MCF 10A (cell line): ENCODE data around the gene AIG1. TPM values are rescaled to one million over a fixed set of nuclear protein-coding genes. Genes with fewer than 3 reads are reported as not detected.

Source experiments
- BruUV-seq: library from RNA; stranded (reverse); fragments of 400-500 nt; replicated peaks from 2 replicates; lab custom pipeline; 2021; lab: Mats Ljungman, UMichigan
- CTCF ChIA-PET: fragments of 300-600 bp; sonication (Branson Sonifier 250); formaldehyde crosslinking; extraction: SDS; loops from one replicate; lab custom pipeline; 2021; ENCODE audit warnings: antibody characterized with exemption, inconsistent platforms; lab: Yijun Ruan, JAX
- POLR2A ChIA-PET: fragments of 300-600, 350-650 bp; sonication (Branson Sonifier 250); formaldehyde crosslinking; extraction: SDS; loops from one replicate; lab custom pipeline; 2020; ENCODE audit warnings: antibody characterized with exemption, inconsistent platforms; lab: Yijun Ruan, JAX
- DNase-seq: peaks from one replicate; pipeline ENCODE4 v3.0.0-alpha.2; 2018; ENCODE audit not compliant: unreplicated experiment
- H3K27ac Mint-ChIP-seq: one replicate; pipeline ENCODE4 v1.8.0; 2022; ENCODE audit warnings: mild to moderate bottlenecking, low read depth, mixed read lengths; ENCODE audit not compliant: unreplicated experiment
- H3K27me3 Mint-ChIP-seq: one replicate; pipeline ENCODE4 v1.8.0; 2022; ENCODE audit warnings: mixed read lengths; ENCODE audit not compliant: insufficient read depth, unreplicated experiment
- H3K36me3 Mint-ChIP-seq: one replicate; pipeline ENCODE4 v1.8.0; 2022; ENCODE audit warnings: mild to moderate bottlenecking, moderate library complexity, mixed read lengths; ENCODE audit not compliant: insufficient read depth, unreplicated experiment
- H3K4me1 Mint-ChIP-seq: one replicate; pipeline ENCODE4 v1.8.0; 2022; ENCODE audit warnings: mixed read lengths; ENCODE audit not compliant: insufficient read depth, unreplicated experiment
- H3K4me3 Mint-ChIP-seq: one replicate; pipeline ENCODE4 v1.8.0; 2022; ENCODE audit warnings: mild to moderate bottlenecking, moderate library complexity, mixed read lengths; ENCODE audit not compliant: unreplicated experiment
- H3K9me3 Mint-ChIP-seq: one replicate; pipeline ENCODE4 v1.8.0; 2022; ENCODE audit warnings: mixed read lengths; ENCODE audit not compliant: unreplicated experiment
- CTCF ChIP-seq: fragments of 200-600 bp; IDR thresholded peaks from one replicate; pipeline ENCODE4 v1.8.0; 2022; ENCODE audit warnings: antibody characterized with exemption, mild to moderate bottlenecking; ENCODE audit not compliant: unreplicated experiment
- intact Hi-C: fragments of 100-400 bp; cut with micrococcal nuclease; formaldehyde crosslinking; loops from 2 replicates; pipeline ENCODE4 v1.14.1; 2022
- total RNA-seq: library from RNA; stranded (reverse); gene quantifications from 2 replicates; pipeline ENCODE4 v1.2.3, GENCODE V29; 2022

AIG1 gene
- total RNA-seq, 1 experiment from 2014 or later: 106 TPM

DNA sequence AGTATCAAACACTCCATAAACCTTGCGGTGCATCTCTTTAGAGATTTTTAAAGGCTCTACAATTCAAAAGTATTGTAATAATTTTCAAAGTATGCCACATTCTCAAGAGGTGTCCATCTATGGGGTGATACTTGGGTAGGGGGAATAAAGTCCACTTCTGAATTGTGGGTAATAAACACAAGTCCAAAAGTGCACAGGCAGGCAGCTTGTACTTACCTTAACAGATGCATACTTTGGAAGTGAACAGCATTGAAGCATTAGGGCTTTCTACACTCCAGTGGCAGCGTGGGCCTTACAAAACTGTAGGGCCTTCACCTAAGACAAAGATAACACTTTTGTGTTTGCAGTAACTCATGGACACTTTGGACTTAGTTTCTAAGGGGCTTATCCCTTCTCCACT, 58.6 kb downstream of the AIG1 start:
- no peak for DNase-seq
- POLR2A ChIA-PET: interaction anchor here (0.6 kb wide), 1 partner anchor 108 kb away, joined by 3 read pairs; no protein-coding TSS in a partner anchor
- no peaks in the 10 kb centered on the region for H3K4me1 Mint-ChIP-seq
- intact Hi-C loops: no loop called here
- H3K4me3 Mint-ChIP-seq: no peak overlapping the region
- H3K27me3 Mint-ChIP-seq: no peaks in the 10 kb centered on the region
- no TSS peak for BruUV-seq
- H3K27ac Mint-ChIP-seq: no peak overlapping the region
- CTCF ChIA-PET: no interaction called here
- peaks cover 7% of the 10 kb centered on the region for H3K9me3 Mint-ChIP-seq
- no peaks in the 10 kb centered on the region for H3K36me3 Mint-ChIP-seq
- TF ChIP-seq CTCF: no peak

DNA sequence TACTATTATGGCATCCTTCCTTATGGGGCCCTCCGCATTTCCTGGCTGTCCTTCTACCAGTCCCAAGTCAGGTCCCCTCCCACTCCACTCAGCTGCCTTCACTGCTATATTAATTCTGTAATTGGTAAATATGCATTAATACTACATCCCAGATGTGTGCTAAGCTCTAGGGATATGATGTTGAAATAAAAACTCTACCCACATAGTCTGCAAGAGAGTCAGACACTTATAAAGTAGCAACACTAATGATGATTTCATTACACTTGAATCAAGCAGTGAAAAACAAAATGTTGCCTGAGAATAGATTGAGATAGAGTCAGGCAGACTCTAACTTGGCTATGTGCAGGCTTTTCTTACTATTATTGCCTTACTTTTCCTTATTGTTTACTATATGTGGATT, 62.4 kb downstream of the AIG1 start:
- BruUV-seq: no TSS peak
- Mint-ChIP-seq H3K27ac (no peak overlapping the region), H3K4me3 (no peak overlapping the region), H3K27me3 (no peaks in the 10 kb centered on the region), H3K4me1 (no peaks in the 10 kb centered on the region), H3K9me3 (peaks cover 1% of the 10 kb centered on the region), H3K36me3 (no peaks in the 10 kb centered on the region)
- CTCF ChIA-PET: interaction anchor here (1.1 kb wide), 1 partner anchor 26 kb away, joined by 4 read pairs; no protein-coding TSS in a partner anchor
- DNase-seq: no peak
- no peak for TF ChIP-seq CTCF
- POLR2A ChIA-PET: no interaction called here
- intact Hi-C loops: no loop called here

- CTCF ChIA-PET: no interaction called here
- H3K4me3 Mint-ChIP-seq: no peak overlapping the region
Measured at GRCh38 chr6:143123941-143124340, 63.3 kb downstream of the AIG1 start.

GRCh38 chr6:143125455-143125854, 64.8 kb downstream of the AIG1 start:
- ChIA-PET CTCF (no interaction called here), POLR2A (interaction anchor here (0.8 kb wide), 1 partner anchor 63 kb away, joined by 3 read pairs; no protein-coding TSS in a partner anchor)
- TF ChIP-seq CTCF: no peak
- Mint-ChIP-seq H3K4me1 (no peaks in the 10 kb centered on the region), H3K27ac (no peak overlapping the region), H3K36me3 (no peaks in the 10 kb centered on the region), H3K27me3 (no peaks in the 10 kb centered on the region), H3K4me3 (no peak overlapping the region), H3K9me3 (peaks cover 7% of the 10 kb centered on the region)
- BruUV-seq: no TSS peak
- no peak for DNase-seq
- intact Hi-C loops: no loop called here

More at GRCh38 chr6:143123941-143124340, 63.3 kb downstream of the AIG1 start:
- Mint-ChIP-seq H3K9me3 (peaks cover 7% of the 10 kb centered on the region), H3K27me3 (no peaks in the 10 kb centered on the region), H3K4me1 (no peaks in the 10 kb centered on the region), H3K27ac (no peak overlapping the region), H3K36me3 (no peaks in the 10 kb centered on the region)
- no peak for TF ChIP-seq CTCF
- BruUV-seq: no TSS peak
- intact Hi-C loops: no loop called here
- no peak for DNase-seq
- POLR2A ChIA-PET: no interaction called here
